Ascending aorta (tissue), 2 donors: ENCODE measurements around the gene AUTS2. TPM values are rescaled to one million over a fixed set of nuclear protein-coding genes. Genes with fewer than 3 reads are reported as not detected.

Experiments
- DNase-seq, 2 donors: peaks; one replicate each; pipeline ENCODE4 v3.0.0-alpha.2; 2019; ENCODE audit warnings: low spot score in 2 of 2
- H3K27ac ChIP-seq, 2 donors: fragments of 200-600 bp; sonication (generic); one replicate each; pipeline ENCODE4 v1.5.1; 2016 to 2017; ENCODE audit warnings: mild to moderate bottlenecking in 1 of 2
- H3K27me3 ChIP-seq: fragments of 200-600 bp; sonication (generic); one replicate; pipeline ENCODE4 v1.5.1; 2017
- H3K36me3 ChIP-seq, 2 donors: fragments of 200-600 bp; sonication (generic); one replicate each; pipeline ENCODE4 v1.5.1; 2016
- H3K4me1 ChIP-seq, 2 donors: fragments of 200-600 bp; sonication (generic); one replicate each; pipeline ENCODE4 v1.5.1; 2016 to 2017; ENCODE audit warnings: mild to moderate bottlenecking in 1 of 2
- H3K4me3 ChIP-seq, 2 donors: fragments of 200-600 bp; sonication (generic); one replicate each; pipeline ENCODE4 v1.5.1; 2016 to 2017; ENCODE audit warnings: mild to moderate bottlenecking in 1 of 2
- H3K9me3 ChIP-seq, 2 donors: fragments of 200-600 bp; sonication (generic); one replicate each; pipeline ENCODE4 v1.5.1; 2016
- CTCF ChIP-seq, 3 experiments: fragments of 200-600 bp in 2 of 3; fragments of 450-650 bp in 1 of 3; sonication (generic) in 2 of 3; IDR thresholded peaks; one replicate each; pipeline ENCODE4 v1.5.1; 2016 to 2019; ENCODE audit warnings: antibody characterized with exemption in 3 of 3, mild to moderate bottlenecking in 1 of 3, moderate library complexity in 1 of 3
- intact Hi-C: fragments of 100-400 bp; cut with DNase I; formaldehyde crosslinking; loops from one replicate; pipeline ENCODE4 v1.15.1; 2023
- total RNA-seq: library from RNA; depleted of rRNA; stranded (reverse); fragments of >200 nt; gene quantifications from one replicate; pipeline ENCODE4 v1.1.0, GENCODE V29; 2016

Gene AUTS2
- total RNA-seq, 1 donor from 2014 or later: 90.4 TPM

GRCh38 chr7:69768986-69769595 lies 170.8 kb downstream of the AUTS2 start:
- H3K36me3 ChIP-seq: no peaks in the 10 kb centered on the region
- H3K27ac ChIP-seq: no peak overlapping the region
- intact Hi-C loops: no loop called here
- no peaks in the 10 kb centered on the region for H3K9me3 ChIP-seq
- no peak for DNase-seq
- no peak for TF ChIP-seq CTCF (IDR thresholded peaks at IDR 0.05)
- no peaks in the 10 kb centered on the region for H3K27me3 ChIP-seq
- no peak overlapping the region for H3K4me3 ChIP-seq
- no peaks in the 10 kb centered on the region for H3K4me1 ChIP-seq

GRCh38 chr7:69769826-69770225 lies 171.6 kb downstream of the AUTS2 start:
- TF ChIP-seq CTCF (IDR thresholded peaks at IDR 0.05): no peak
- DNase-seq: no peak
- Histone ChIP-seq H3K4me1 (no peaks in the 10 kb centered on the region), H3K27me3 (no peaks in the 10 kb centered on the region), H3K36me3 (no peaks in the 10 kb centered on the region), H3K9me3 (no peaks in the 10 kb centered on the region), H3K4me3 (no peak overlapping the region), H3K27ac (no peak overlapping the region)
- intact Hi-C loops: no loop called here

- Histone ChIP-seq H3K9me3 (no peaks in the 10 kb centered on the region), H3K4me3 (no peak overlapping the region), H3K27ac (no peak overlapping the region), H3K4me1 (no peaks in the 10 kb centered on the region), H3K36me3 (no peaks in the 10 kb centered on the region), H3K27me3 (no peaks in the 10 kb centered on the region)
- TF ChIP-seq CTCF (IDR thresholded peaks at IDR 0.05): no peak
- DNase-seq: no peak
- intact Hi-C loops: no loop called here
Measured at GRCh38 chr7:69770613-69771012, 172.3 kb downstream of the AUTS2 start.

GRCh38 chr7:69772718-69773436 lies 174.6 kb downstream of the AUTS2 start:
- TF ChIP-seq CTCF (IDR thresholded peaks at IDR 0.05): no peak
- Histone ChIP-seq H3K4me1 (no peaks in the 10 kb centered on the region), H3K27ac (no peak overlapping the region), H3K9me3 (no peaks in the 10 kb centered on the region), H3K36me3 (no peaks in the 10 kb centered on the region), H3K27me3 (no peaks in the 10 kb centered on the region), H3K4me3 (no peak overlapping the region)
- DNase-seq: no peak
- intact Hi-C loops: no loop called here

- no peaks in the 10 kb centered on the region for H3K36me3 ChIP-seq
- intact Hi-C loops: no loop called here
- H3K27ac ChIP-seq: no peak overlapping the region
- TF ChIP-seq CTCF (IDR thresholded peaks at IDR 0.05): no peak
- H3K4me3 ChIP-seq: no peak overlapping the region
- H3K27me3 ChIP-seq: no peaks in the 10 kb centered on the region
- no peak for DNase-seq
- H3K9me3 ChIP-seq: no peaks in the 10 kb centered on the region
- no peaks in the 10 kb centered on the region for H3K4me1 ChIP-seq
Measured at GRCh38 chr7:69773535-69774225, 175.4 kb downstream of the AUTS2 start.
